Stimulated activated naive CD8-positive, alpha-beta T cell treated with anti-CD3 and anti-CD28 coated beads, Interleukin-15, Interleukin-2, amounts not matched to agents 100 ng/mL and 50 ng/mL, for 24 hours (primary cell): ENCODE results near the gene CCL4.
"Not testable (repeated sequence)": the region's sequence is repeated elsewhere in the genome, so short reads cannot be mapped to it uniquely, and the experiment has no call there.

Experiments
- H3K27ac Mint-ChIP-seq: one replicate; pipeline ENCODE4 v1.8.0; 2021; ENCODE audit warnings: mild to moderate bottlenecking, mixed read lengths
- H3K27me3 Mint-ChIP-seq: one replicate; pipeline ENCODE4 v1.8.0; 2021; ENCODE audit warnings: mixed read lengths
- H3K36me3 Mint-ChIP-seq: one replicate; pipeline ENCODE4 v1.8.0; 2021; ENCODE audit warnings: low read depth, mixed read lengths
- H3K4me1 Mint-ChIP-seq: one replicate; pipeline ENCODE4 v1.8.0; 2021; ENCODE audit warnings: low read depth, mixed read lengths
- H3K4me3 Mint-ChIP-seq: one replicate; pipeline ENCODE4 v1.8.0; 2021; ENCODE audit warnings: mild to moderate bottlenecking, mixed read lengths
- H3K9me3 Mint-ChIP-seq: one replicate; pipeline ENCODE4 v1.8.0; 2021; ENCODE audit warnings: mixed read lengths

CCL4 gene

GRCh38 chr17:36081681-36082471 lies 21.8 kb upstream of the CCL4 start:
- H3K4me1 Mint-ChIP-seq = peaks cover 50% of the 10 kb centered on the region
- H3K4me3 Mint-ChIP-seq = peak overlapping the region; percentile 57
- peak overlapping the region; percentile 88 for H3K27ac Mint-ChIP-seq
- not testable (repeated sequence) for H3K27me3 Mint-ChIP-seq, H3K36me3 Mint-ChIP-seq, H3K9me3 Mint-ChIP-seq

GRCh38 chr17:36082482-36083120 lies 21.0 kb upstream of the CCL4 start:
- H3K9me3 Mint-ChIP-seq, H3K27me3 Mint-ChIP-seq, H3K36me3 Mint-ChIP-seq: not testable (repeated sequence)
- peak overlapping the region; percentile 88 for H3K27ac Mint-ChIP-seq
- H3K4me3 Mint-ChIP-seq = peak overlapping the region; percentile 57
- H3K4me1 Mint-ChIP-seq = peaks cover 50% of the 10 kb centered on the region

- Mint-ChIP-seq H3K27ac (peak overlapping the region; percentile 57), H3K4me1 (peaks cover 57% of the 10 kb centered on the region)
- H3K9me3 Mint-ChIP-seq, H3K4me3 Mint-ChIP-seq, H3K27me3 Mint-ChIP-seq, H3K36me3 Mint-ChIP-seq: not testable (repeated sequence)
These were observed 19.9 kb upstream of the CCL4 start for GRCh38 chr17:36083691-36084090.

- Mint-ChIP-seq H3K36me3 (peaks cover 4% of the 10 kb centered on the region), H3K9me3 (no peaks in the 10 kb centered on the region), H3K4me3 (no peak overlapping the region), H3K4me1 (peaks cover 78% of the 10 kb centered on the region), H3K27me3 (no peaks in the 10 kb centered on the region), H3K27ac (peak overlapping the region; percentile 19)
These were observed 17.9 kb upstream of the CCL4 start for GRCh38 chr17:36085765-36086164.

- Mint-ChIP-seq H3K9me3 (no peaks in the 10 kb centered on the region), H3K4me3 (no peak overlapping the region), H3K36me3 (peaks cover 4% of the 10 kb centered on the region), H3K27me3 (no peaks in the 10 kb centered on the region), H3K27ac (no peak overlapping the region), H3K4me1 (peaks cover 83% of the 10 kb centered on the region)
These were observed 16.8 kb upstream of the CCL4 start for GRCh38 chr17:36086791-36087190.

GRCh38 chr17:36087471-36087870 lies 16.2 kb upstream of the CCL4 start:
- H3K4me3 Mint-ChIP-seq = peak overlapping the region; percentile 5
- peaks cover 83% of the 10 kb centered on the region for H3K4me1 Mint-ChIP-seq

GRCh38 chr17:36087897-36088572 lies 15.6 kb upstream of the CCL4 start:
- not testable (repeated sequence) for H3K9me3 Mint-ChIP-seq, H3K36me3 Mint-ChIP-seq, H3K27me3 Mint-ChIP-seq
- Mint-ChIP-seq H3K4me3 (peak overlapping the region; percentile 74), H3K27ac (peak overlapping the region; percentile 98), H3K4me1 (peaks cover 83% of the 10 kb centered on the region)

More at GRCh38 chr17:36087471-36087870, 16.2 kb upstream of the CCL4 start:
- H3K9me3 Mint-ChIP-seq, H3K27me3 Mint-ChIP-seq, H3K36me3 Mint-ChIP-seq, H3K27ac Mint-ChIP-seq: not testable (repeated sequence)

- H3K27ac Mint-ChIP-seq = peak overlapping the region; percentile 98
- H3K4me1 Mint-ChIP-seq = peaks cover 83% of the 10 kb centered on the region
- H3K36me3 Mint-ChIP-seq = peaks cover 4% of the 10 kb centered on the region
- H3K27me3 Mint-ChIP-seq = peaks cover 3% of the 10 kb centered on the region
- H3K9me3 Mint-ChIP-seq = no peaks in the 10 kb centered on the region
- peak overlapping the region; percentile 74 for H3K4me3 Mint-ChIP-seq
These were observed 14.8 kb upstream of the CCL4 start for GRCh38 chr17:36088670-36089338.

GRCh38 chr17:36089339-36089865 lies 14.2 kb upstream of the CCL4 start:
- peaks cover 4% of the 10 kb centered on the region for H3K36me3 Mint-ChIP-seq
- H3K27me3 Mint-ChIP-seq = peaks cover 3% of the 10 kb centered on the region
- H3K9me3 Mint-ChIP-seq = no peaks in the 10 kb centered on the region
- H3K4me1 Mint-ChIP-seq = peaks cover 82% of the 10 kb centered on the region
- H3K27ac Mint-ChIP-seq = peak overlapping the region; percentile 98
- H3K4me3 Mint-ChIP-seq = peak overlapping the region; percentile 74

GRCh38 chr17:36089888-36090836 lies 13.5 kb upstream of the CCL4 start, which contains the start of gene CCL3:
CCL3 (minus strand) TSS chr17:36090143; CDS start chr17:36090058, 85 bp downstream.
- H3K4me1 Mint-ChIP-seq = peaks cover 82% of the 10 kb centered on the region
- H3K27me3 Mint-ChIP-seq = peaks cover 3% of the 10 kb centered on the region
- H3K36me3 Mint-ChIP-seq = peaks cover 4% of the 10 kb centered on the region
- no peaks in the 10 kb centered on the region for H3K9me3 Mint-ChIP-seq
- H3K27ac Mint-ChIP-seq = peak within 1 kb of the TSS; percentile 98
- H3K4me3 Mint-ChIP-seq = peak within 1 kb of the TSS; percentile 74

GRCh38 chr17:36092230-36092629 lies 11.4 kb upstream of the CCL4 start:
- peaks cover 89% of the 10 kb centered on the region for H3K4me1 Mint-ChIP-seq
- peaks cover 3% of the 10 kb centered on the region for H3K27me3 Mint-ChIP-seq
- H3K27ac Mint-ChIP-seq = peak overlapping the region; percentile 94
- H3K4me3 Mint-ChIP-seq = peak overlapping the region; percentile 50
- H3K9me3 Mint-ChIP-seq = no peaks in the 10 kb centered on the region
- peaks cover 4% of the 10 kb centered on the region for H3K36me3 Mint-ChIP-seq

GRCh38 chr17:36092715-36093114 lies 10.9 kb upstream of the CCL4 start:
- not testable (repeated sequence) for H3K27me3 Mint-ChIP-seq, H3K9me3 Mint-ChIP-seq, H3K36me3 Mint-ChIP-seq
- Mint-ChIP-seq H3K27ac (peak overlapping the region; percentile 94), H3K4me3 (peak overlapping the region; percentile 50), H3K4me1 (peaks cover 90% of the 10 kb centered on the region)

- no peaks in the 10 kb centered on the region for H3K9me3 Mint-ChIP-seq
- peaks cover 6% of the 10 kb centered on the region for H3K27me3 Mint-ChIP-seq
- no peak overlapping the region for H3K27ac Mint-ChIP-seq
- no peak overlapping the region for H3K4me3 Mint-ChIP-seq
- H3K36me3 Mint-ChIP-seq = no peaks in the 10 kb centered on the region
- peaks cover 86% of the 10 kb centered on the region for H3K4me1 Mint-ChIP-seq
These were observed 9.4 kb upstream of the CCL4 start for GRCh38 chr17:36094232-36094631.

GRCh38 chr17:36094746-36095145 lies 8.9 kb upstream of the CCL4 start:
- peak overlapping the region; percentile 3 for H3K27ac Mint-ChIP-seq
- peaks cover 86% of the 10 kb centered on the region for H3K4me1 Mint-ChIP-seq
- no peak overlapping the region for H3K4me3 Mint-ChIP-seq
- H3K27me3 Mint-ChIP-seq = peaks cover 6% of the 10 kb centered on the region
- H3K9me3 Mint-ChIP-seq = no peaks in the 10 kb centered on the region
- H3K36me3 Mint-ChIP-seq = no peaks in the 10 kb centered on the region
